ENCODE measurements around the gene SMPD4.
"Not testable (repeated sequence)": the region's sequence is repeated elsewhere in the genome, so short reads cannot be mapped to it uniquely, and the experiment has no call there.

Gene SMPD4

GRCh38 chr2:130162968-130163367, 18.4 kb downstream of the SMPD4 start:
- no peak overlapping the region for H3K4me3 ChIP-seq
- intact Hi-C loops (cut with DNase I; ENCODE audit: low total_unique reads), result no loop called here
- H3K36me3 ChIP-seq, result peaks cover 50 to 99% (median 80%) of the 10 kb centered on the region in 3 donors
- no peaks in the 10 kb centered on the region for H3K9me3 ChIP-seq
- H3K4me1 ChIP-seq, result no peaks in the 10 kb centered on the region
- TF ChIP-seq, protein P1, sequence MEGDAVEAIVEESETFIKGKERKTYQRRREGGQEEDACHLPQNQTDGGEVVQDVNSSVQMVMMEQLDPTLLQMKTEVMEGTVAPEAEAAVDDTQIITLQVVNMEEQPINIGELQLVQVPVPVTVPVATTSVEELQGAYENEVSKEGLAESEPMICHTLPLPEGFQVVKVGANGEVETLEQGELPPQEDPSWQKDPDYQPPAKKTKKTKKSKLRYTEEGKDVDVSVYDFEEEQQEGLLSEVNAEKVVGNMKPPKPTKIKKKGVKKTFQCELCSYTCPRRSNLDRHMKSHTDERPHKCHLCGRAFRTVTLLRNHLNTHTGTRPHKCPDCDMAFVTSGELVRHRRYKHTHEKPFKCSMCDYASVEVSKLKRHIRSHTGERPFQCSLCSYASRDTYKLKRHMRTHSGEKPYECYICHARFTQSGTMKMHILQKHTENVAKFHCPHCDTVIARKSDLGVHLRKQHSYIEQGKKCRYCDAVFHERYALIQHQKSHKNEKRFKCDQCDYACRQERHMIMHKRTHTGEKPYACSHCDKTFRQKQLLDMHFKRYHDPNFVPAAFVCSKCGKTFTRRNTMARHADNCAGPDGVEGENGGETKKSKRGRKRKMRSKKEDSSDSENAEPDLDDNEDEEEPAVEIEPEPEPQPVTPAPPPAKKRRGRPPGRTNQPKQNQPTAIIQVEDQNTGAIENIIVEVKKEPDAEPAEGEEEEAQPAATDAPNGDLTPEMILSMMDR (IDR thresholded peaks at IDR 0.05), result no peak
- no peak overlapping the region for H3K27ac ChIP-seq
- no peak for DNase-seq
- no peaks in the 10 kb centered on the region for H3K27me3 ChIP-seq

GRCh38 chr2:130162486-130162885, 18.9 kb downstream of the SMPD4 start:
- H3K27me3 ChIP-seq; DNase-seq; H3K4me1 ChIP-seq; H3K27ac ChIP-seq; H3K9me3 ChIP-seq; H3K4me3 ChIP-seq; intact Hi-C loops (cut with DNase I; ENCODE audit: low total_unique reads): not testable (repeated sequence)
- H3K36me3 ChIP-seq, result peaks cover 45 to 99% (median 77%) of the 10 kb centered on the region in 3 donors

- H3K4me3 ChIP-seq; intact Hi-C loops (cut with DNase I; ENCODE audit: low total_unique reads); DNase-seq; H3K27ac ChIP-seq; H3K27me3 ChIP-seq; H3K9me3 ChIP-seq; H3K4me1 ChIP-seq: not testable (repeated sequence)
- peaks cover 32 to 94% (median 66%) of the 10 kb centered on the region in 3 donors for H3K36me3 ChIP-seq
Measured at GRCh38 chr2:130160838-130161705, 20.3 kb downstream of the SMPD4 start.

GRCh38 chr2:130160131-130160530, 21.3 kb downstream of the SMPD4 start:
- H3K27ac ChIP-seq, result no peak overlapping the region

DNA sequence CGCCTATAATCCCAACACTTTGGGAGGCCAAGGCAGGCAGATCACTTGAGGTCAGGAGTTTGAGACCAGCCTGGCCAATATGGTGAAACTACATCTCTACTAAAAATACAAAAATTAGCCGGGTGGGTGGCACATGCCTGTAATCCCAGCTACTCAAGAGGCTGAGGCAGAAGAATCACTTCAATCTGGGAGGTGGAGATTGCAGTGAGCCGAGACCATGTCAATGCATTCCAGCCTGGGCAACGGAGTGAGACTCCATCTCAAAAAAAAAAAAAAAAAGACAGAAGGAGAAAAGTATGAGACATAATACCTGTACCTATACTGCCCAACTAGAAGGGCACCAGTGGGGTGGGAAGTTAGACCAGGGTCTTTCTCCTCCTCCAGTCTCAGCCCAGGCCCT, 22.0 kb downstream of the SMPD4 start:
- H3K36me3 ChIP-seq, result peaks cover 26 to 94% (median 62%) of the 10 kb centered on the region in 3 donors
- H3K27ac ChIP-seq, DNase-seq: not testable (repeated sequence)

More at GRCh38 chr2:130160131-130160530, 21.3 kb downstream of the SMPD4 start:
- DNase-seq, result no peak
- TF ChIP-seq, protein P1 (IDR thresholded peaks at IDR 0.05), result no peak
- Histone ChIP-seq H3K9me3 (no peaks in the 10 kb centered on the region), H3K4me3 (no peak overlapping the region), H3K27me3 (no peaks in the 10 kb centered on the region), H3K4me1 (no peaks in the 10 kb centered on the region), H3K36me3 (peaks cover 26 to 94% (median 61%) of the 10 kb centered on the region in 3 donors)
- intact Hi-C loops (cut with DNase I; ENCODE audit: low total_unique reads), result no loop called here

GRCh38 chr2:130158631-130159030, 22.8 kb downstream of the SMPD4 start:
- no peak for DNase-seq
- Histone ChIP-seq H3K36me3 (peaks cover 24 to 94% (median 62%) of the 10 kb centered on the region in 3 donors), H3K9me3 (no peaks in the 10 kb centered on the region), H3K27me3 (no peaks in the 10 kb centered on the region), H3K27ac (no peak overlapping the region), H3K4me1 (no peaks in the 10 kb centered on the region), H3K4me3 (no peak overlapping the region)
- TF ChIP-seq, protein P1 (IDR thresholded peaks at IDR 0.05), result no peak
- intact Hi-C loops (cut with DNase I; ENCODE audit: low total_unique reads), result no loop called here

More for the DNA sequence above, 22.0 kb downstream of the SMPD4 start:
- H3K9me3 ChIP-seq; H3K27me3 ChIP-seq; H3K4me3 ChIP-seq; intact Hi-C loops (cut with DNase I; ENCODE audit: low total_unique reads); H3K4me1 ChIP-seq: not testable (repeated sequence)

DNA sequence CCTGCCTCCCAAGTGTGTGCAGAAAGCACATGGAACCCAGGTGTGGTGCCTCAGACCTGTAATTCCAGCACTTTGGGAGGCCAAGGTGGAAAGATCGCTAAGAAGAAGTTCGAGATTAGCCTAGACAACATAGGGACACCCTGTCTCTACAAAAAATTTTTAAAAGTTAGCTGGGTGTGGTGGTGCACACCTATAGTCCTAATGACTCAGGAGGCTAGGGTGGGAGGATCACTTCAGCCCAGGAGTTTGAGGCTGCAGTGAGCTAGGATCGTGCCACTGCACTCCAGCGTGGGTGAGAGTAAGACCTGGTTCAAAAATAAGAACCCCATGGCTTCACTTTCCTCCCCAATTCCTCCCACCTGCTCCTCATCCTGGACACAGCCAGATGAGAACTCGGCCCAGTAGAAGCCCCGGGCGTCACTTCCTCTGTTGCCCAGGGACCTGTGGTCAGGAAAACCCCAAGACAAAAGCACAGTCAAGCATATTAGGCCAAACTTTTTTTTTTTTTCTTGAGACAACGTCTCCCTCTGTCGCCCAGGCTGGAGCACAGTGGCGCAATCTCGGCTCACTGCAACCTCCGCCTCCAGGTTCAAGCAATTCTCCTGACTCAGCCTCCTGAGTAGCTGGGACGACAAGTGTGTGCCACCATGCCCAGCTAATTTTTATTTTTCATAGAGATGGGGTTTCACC, 23.4 kb downstream of the SMPD4 start:
- H3K36me3 ChIP-seq, result peaks cover 26 to 94% (median 62%) of the 10 kb centered on the region in 3 donors
- intact Hi-C loops (cut with DNase I; ENCODE audit: low total_unique reads), result not testable (repeated sequence)

DNA sequence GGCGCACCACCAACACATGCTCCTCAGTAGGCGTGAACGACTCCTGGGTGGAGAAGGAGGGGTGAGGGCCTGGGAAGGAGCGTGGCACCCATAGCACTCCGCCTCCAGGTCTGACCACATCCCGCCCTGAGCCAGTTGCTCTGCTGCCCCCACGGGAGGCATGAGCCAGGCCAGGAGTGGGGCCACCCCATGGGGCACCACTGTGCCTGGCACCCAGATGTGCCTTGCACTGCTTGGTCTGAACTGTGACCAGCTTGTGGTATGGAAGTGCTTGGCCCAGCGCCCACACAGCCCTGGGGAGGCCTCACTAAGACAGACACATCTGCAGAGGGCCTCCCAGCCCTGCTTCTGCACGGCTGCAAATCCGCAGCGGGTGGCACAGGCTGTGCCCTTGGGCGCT, 24.0 kb downstream of the SMPD4 start:
- intact Hi-C loops (cut with DNase I; ENCODE audit: low total_unique reads); H3K27me3 ChIP-seq; H3K4me1 ChIP-seq; DNase-seq; H3K4me3 ChIP-seq; H3K27ac ChIP-seq; H3K9me3 ChIP-seq: not testable (repeated sequence)
- peaks cover 27 to 94% (median 62%) of the 10 kb centered on the region in 3 donors for H3K36me3 ChIP-seq

More for the DNA sequence above, 23.4 kb downstream of the SMPD4 start:
- not testable (repeated sequence) for H3K4me3 ChIP-seq, DNase-seq, H3K4me1 ChIP-seq, H3K27ac ChIP-seq, H3K27me3 ChIP-seq, H3K9me3 ChIP-seq
